HCT116 (cell line): ENCODE data around the gene METTL6. TPM values are rescaled to one million over a fixed set of nuclear protein-coding genes. Genes with fewer than 3 reads are reported as not detected.

ENCODE experiments used
- ATAC-seq: fragments of 200-7000 bp; cut with Tn5 transposase; 2 replicates; pipeline ENCODE4 v1.9.1; 2020; ENCODE audit warnings: mild to moderate bottlenecking, moderate library complexity
- BruUV-seq: library from RNA; stranded (reverse); fragments of 400-500 nt; replicated peaks from 2 replicates; lab custom pipeline; 2021; lab: Mats Ljungman, UMichigan
- CTCF ChIA-PET: fragments of 300-600 bp; sonication (Branson Sonifier 250); formaldehyde crosslinking; loops from one replicate; lab custom pipeline; 2021; ENCODE audit warnings: antibody characterized with exemption; lab: Charles Lee
- POLR2A ChIA-PET: fragments of 300-600, 350-600 bp; sonication (Branson Sonifier 250); formaldehyde crosslinking; loops from one replicate; lab custom pipeline; 2021; ENCODE audit warnings: antibody characterized with exemption; lab: Charles Lee
- RAD21 ChIA-PET, 2 experiments: fragments of 300-600 bp; sonication (Branson Sonifier 250); formaldehyde crosslinking; loops; one replicate each; lab custom pipeline; 2023; ENCODE audit warnings: low total read pairs in 2 of 2; ENCODE audit not compliant: uncharacterized antibody in 2 of 2, unreplicated experiment in 2 of 2, low non-redundant PET in 1 of 2; lab: Charles Lee
- DNase-seq: peaks from one replicate; pipeline ENCODE4 v3.0.0-alpha.2; 2010; ENCODE audit warnings: low read depth, low spot score
- H2AFZ ChIP-seq: fragments of 200-600 bp; shearing (Covaris generic), sonication (generic); 2 replicates; pipeline ENCODE4 v1.6.1; 2017; ENCODE audit warnings: low read depth, mixed run types, mixed read lengths, antibody characterized with exemption, low read length; ENCODE audit not compliant: poor library complexity, severe bottlenecking
- H3K27ac ChIP-seq: 2 replicates; pipeline ENCODE4 v1.5.1; 2012; ENCODE audit warnings: low read depth, low read length
- H3K27me3 ChIP-seq: fragments of 200-600 bp; sonication (generic); 2 replicates; pipeline ENCODE4 v1.6.1; 2016; ENCODE audit warnings: mixed run types, low read length, mixed read lengths; ENCODE audit not compliant: insufficient read depth
- H3K36me3 ChIP-seq, 2 experiments: fragments of 200-500 bp in 1 of 2; fragments of 200-600 bp in 1 of 2; sonication (Bioruptor generic) in 1 of 2; sonication (generic) in 1 of 2; 2 replicates each; pipeline versions ENCODE4 v1.5.1 to v1.6.1; 2014 to 2016; ENCODE audit warnings: low read length in 2 of 2, inconsistent platforms in 1 of 2, mixed read lengths in 1 of 2, mixed run types in 1 of 2; ENCODE audit not compliant: insufficient read depth in 2 of 2, control insufficient read depth in 1 of 2
- H3K4me1 ChIP-seq, 2 experiments: fragments of 200-600 bp in 1 of 2; sonication (generic) in 1 of 2; 2 replicates each; pipeline versions ENCODE4 v1.5.1 to v1.6.1; 2012 to 2017; ENCODE audit warnings: low read length in 2 of 2, inconsistent platforms in 1 of 2, mild to moderate bottlenecking in 1 of 2, mixed read lengths in 1 of 2, mixed run types in 1 of 2, moderate library complexity in 1 of 2; ENCODE audit not compliant: insufficient read depth in 2 of 2, control insufficient read depth in 1 of 2
- H3K4me2 ChIP-seq: fragments of 200-600 bp; sonication (generic); 2 replicates; pipeline ENCODE4 v1.6.1; 2017; ENCODE audit warnings: mixed run types, low read length, mixed read lengths
- H3K4me3 ChIP-seq, 2 experiments: fragments of 200-600 bp in 1 of 2; sonication (generic) in 1 of 2; replicated peaks in 1 of 2; 2 replicates each; pipeline ENCODE4 v1.5.1; 2011 to 2016; ENCODE audit warnings: low read length in 2 of 2, control low read depth in 1 of 2, low read depth in 1 of 2, mild to moderate bottlenecking in 1 of 2, mixed read lengths in 1 of 2, mixed run types in 1 of 2
- H3K79me2 ChIP-seq: fragments of 200-600 bp; sonication (generic); 2 replicates; pipeline ENCODE4 v1.6.1; 2017; ENCODE audit warnings: mild to moderate bottlenecking, mixed run types, low read length, moderate library complexity, mixed read lengths; ENCODE audit not compliant: insufficient read depth
- H3K9ac ChIP-seq: fragments of 200-600 bp; sonication (generic); 2 replicates; pipeline ENCODE4 v1.6.1; 2016; ENCODE audit warnings: low read length, mixed read lengths
- H3K9me2 ChIP-seq: fragments of 200-600 bp; sonication (generic), shearing (Covaris generic); 2 replicates; pipeline ENCODE4 v1.6.1; 2017; ENCODE audit warnings: mixed run types, mild to moderate bottlenecking, moderate library complexity; ENCODE audit not compliant: insufficient read depth
- H3K9me3 ChIP-seq, 2 experiments: fragments of 200-500 bp in 1 of 2; fragments of 200-600 bp in 1 of 2; sonication (Bioruptor generic) in 1 of 2; sonication (generic) in 1 of 2; 2 replicates each; pipeline ENCODE4 v1.6.1; 2014 to 2017; ENCODE audit warnings: low read length in 2 of 2, mixed read lengths in 2 of 2, inconsistent platforms in 1 of 2, low read depth in 1 of 2, mild to moderate bottlenecking in 1 of 2, mixed run types in 1 of 2, moderate library complexity in 1 of 2; ENCODE audit not compliant: control insufficient read depth in 1 of 2, insufficient read depth in 1 of 2
- H4K20me1 ChIP-seq: fragments of 200-600 bp; sonication (generic), shearing (Covaris generic); 2 replicates; pipeline ENCODE4 v1.6.1; 2017; ENCODE audit warnings: mixed run types, mild to moderate bottlenecking, moderate library complexity; ENCODE audit not compliant: insufficient read depth
- CBX3 ChIP-seq: IDR thresholded peaks from 2 replicates; pipeline ENCODE4 v1.6.1; 2012; ENCODE audit warnings: low read depth
- CTCF ChIP-seq, 3 experiments: fragments of 200-600 bp in 1 of 3; sonication (generic) in 1 of 3; IDR thresholded peaks in 2 of 3; conservative IDR thresholded peaks in 1 of 3; 2 replicates each; pipeline ENCODE4 v1.5.1; 2012 to 2017; ENCODE audit warnings: low read depth in 2 of 3, low read length in 2 of 3, antibody characterized with exemption in 1 of 3, borderline replicate concordance in 1 of 3, control low read depth in 1 of 3, mild to moderate bottlenecking in 1 of 3, mixed read lengths in 1 of 3, mixed run types in 1 of 3, moderate library complexity in 1 of 3; ENCODE audit not compliant: insufficient read depth in 1 of 3
- EGR1 ChIP-seq: IDR thresholded peaks from 2 replicates; pipeline ENCODE4 v1.6.1; 2012; ENCODE audit warnings: low read depth
- ELF1 ChIP-seq: IDR thresholded peaks from 2 replicates; pipeline ENCODE4 v1.6.1; 2012; ENCODE audit warnings: low read depth, borderline replicate concordance
- EZH2 ChIP-seq: fragments of 200-600 bp; sonication (generic); IDR thresholded peaks from 2 replicates; pipeline ENCODE4 v1.6.1; 2017; ENCODE audit warnings: antibody characterized with exemption, mixed run types
- FOSL1 ChIP-seq: IDR thresholded peaks from 2 replicates; pipeline ENCODE4 v1.6.1; 2012; ENCODE audit warnings: low read depth
- POLR2A ChIP-seq: IDR thresholded peaks from 2 replicates; pipeline ENCODE4 v1.7.0; 2011; ENCODE audit warnings: borderline replicate concordance; ENCODE audit not compliant: insufficient read depth, insufficient read length; ENCODE audit errors: extremely low read depth
- POLR2AphosphoS5 ChIP-seq: IDR thresholded peaks from 2 replicates; pipeline ENCODE4 v1.6.1; 2011; ENCODE audit warnings: mild to moderate bottlenecking, low read depth, low read length, moderate library complexity
- REST ChIP-seq: IDR thresholded peaks from 2 replicates; pipeline ENCODE4 v1.6.1; 2012; ENCODE audit warnings: low read depth
- TCF7L2 ChIP-seq: IDR thresholded peaks from 2 replicates; pipeline ENCODE4 v1.7.0; 2011; ENCODE audit warnings: borderline replicate concordance, inconsistent platforms; ENCODE audit not compliant: insufficient read depth, insufficient read length; ENCODE audit errors: extremely low read depth
- ZFX ChIP-seq: fragments of 450-650 bp; IDR thresholded peaks from 2 replicates; pipeline ENCODE4 v1.6.1; 2017
- intact Hi-C: fragments of 100-400 bp; cut with micrococcal nuclease; formaldehyde crosslinking; loops from 2 replicates; pipeline ENCODE4 v1.10.0; 2022
- total RNA-seq: library from RNA; stranded (reverse); gene quantifications from one replicate; pipeline ENCODE4 v1.2.1, GENCODE V29; 2021; ENCODE audit not compliant: unreplicated experiment
- TF ChIP-seq, protein P1 (sequence below): IDR thresholded peaks from 2 replicates; pipeline ENCODE4 v1.6.1; 2012
- TF ChIP-seq, protein P2 (sequence below): IDR thresholded peaks from 2 replicates; pipeline ENCODE4 v1.6.1; 2011; ENCODE audit warnings: mild to moderate bottlenecking, low read length, moderate library complexity; ENCODE audit not compliant: insufficient replicate concordance; ENCODE audit errors: extremely low read depth

METTL6 gene
- total RNA-seq, 1 experiment from 2014 or later: 14.7 TPM

GRCh38 chr3:15452156-15452555 lies 24.8 kb upstream of the METTL6 start:
- H3K4me2 ChIP-seq: no peak overlapping the region
- H3K27ac ChIP-seq: no peak overlapping the region
- H3K4me3 ChIP-seq: no peak overlapping the region
- DNase-seq: no peak
- no peaks in the 10 kb centered on the region for H4K20me1 ChIP-seq
- no peak overlapping the region for H3K9ac ChIP-seq
- no peaks in the 10 kb centered on the region for H3K4me1 ChIP-seq
- POLR2A ChIA-PET: no interaction called here
- BruUV-seq: no TSS peak
- H2AFZ ChIP-seq: no peak overlapping the region
- H3K36me3 ChIP-seq: no peaks in the 10 kb centered on the region
- H3K79me2 ChIP-seq: no peaks in the 10 kb centered on the region
- intact Hi-C loops: no loop called here
- TF ChIP-seq ELF1 (no peak), ZFX (no peak), POLR2A (no peak), CTCF (IDR thresholded peaks at IDR 0.05 in 2 of 3, conservative IDR thresholded peaks at IDR 0.05 in 1 of 3; ENCODE audit: borderline replicate concordance in 1 of 3, insufficient read depth in 1 of 3, low read depth in 2 of 3, low read length in 2 of 3) (no peak), FOSL1 (no peak), TCF7L2 (no peak), EZH2 (no peak), EGR1 (no peak), REST (no peak), POLR2AphosphoS5 (no peak), CBX3 (no peak)
- TF ChIP-seq, protein P1, sequence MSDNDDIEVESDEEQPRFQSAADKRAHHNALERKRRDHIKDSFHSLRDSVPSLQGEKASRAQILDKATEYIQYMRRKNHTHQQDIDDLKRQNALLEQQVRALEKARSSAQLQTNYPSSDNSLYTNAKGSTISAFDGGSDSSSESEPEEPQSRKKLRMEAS: no peak
- TF ChIP-seq, protein P2, sequence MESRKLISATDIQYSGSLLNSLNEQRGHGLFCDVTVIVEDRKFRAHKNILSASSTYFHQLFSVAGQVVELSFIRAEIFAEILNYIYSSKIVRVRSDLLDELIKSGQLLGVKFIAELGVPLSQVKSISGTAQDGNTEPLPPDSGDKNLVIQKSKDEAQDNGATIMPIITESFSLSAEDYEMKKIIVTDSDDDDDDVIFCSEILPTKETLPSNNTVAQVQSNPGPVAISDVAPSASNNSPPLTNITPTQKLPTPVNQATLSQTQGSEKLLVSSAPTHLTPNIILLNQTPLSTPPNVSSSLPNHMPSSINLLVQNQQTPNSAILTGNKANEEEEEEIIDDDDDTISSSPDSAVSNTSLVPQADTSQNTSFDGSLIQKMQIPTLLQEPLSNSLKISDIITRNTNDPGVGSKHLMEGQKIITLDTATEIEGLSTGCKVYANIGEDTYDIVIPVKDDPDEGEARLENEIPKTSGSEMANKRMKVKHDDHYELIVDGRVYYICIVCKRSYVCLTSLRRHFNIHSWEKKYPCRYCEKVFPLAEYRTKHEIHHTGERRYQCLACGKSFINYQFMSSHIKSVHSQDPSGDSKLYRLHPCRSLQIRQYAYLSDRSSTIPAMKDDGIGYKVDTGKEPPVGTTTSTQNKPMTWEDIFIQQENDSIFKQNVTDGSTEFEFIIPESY: no peak
- TF ChIP-seq, all 23 proteins: peak for 0
- ChIA-PET RAD21 (no interaction called here), CTCF (no interaction called here)
- Histone ChIP-seq H3K27me3 (no peaks in the 10 kb centered on the region), H3K9me2 (no peaks in the 10 kb centered on the region), H3K9me3 (no peaks in the 10 kb centered on the region)
- no peak for ATAC-seq
